HCT116 (cell line): ENCODE measurements around the gene UBE2S.

Source experiments
- CTCF ChIP-seq, 3 experiments: fragments of 200-600 bp in 1 of 3; sonication (generic) in 1 of 3; IDR thresholded peaks in 2 of 3; conservative IDR thresholded peaks in 1 of 3; 2 replicates each; pipeline ENCODE4 v1.5.1; 2012 to 2017; ENCODE audit warnings: low read depth in 2 of 3, low read length in 2 of 3, antibody characterized with exemption in 1 of 3, borderline replicate concordance in 1 of 3, control low read depth in 1 of 3, mild to moderate bottlenecking in 1 of 3, mixed read lengths in 1 of 3, mixed run types in 1 of 3, moderate library complexity in 1 of 3; ENCODE audit not compliant: insufficient read depth in 1 of 3
- FOSL1 ChIP-seq: IDR thresholded peaks from 2 replicates; pipeline ENCODE4 v1.6.1; 2012; ENCODE audit warnings: low read depth
- POLR2A ChIP-seq: IDR thresholded peaks from 2 replicates; pipeline ENCODE4 v1.7.0; 2011; ENCODE audit warnings: borderline replicate concordance; ENCODE audit not compliant: insufficient read depth, insufficient read length; ENCODE audit errors: extremely low read depth
- POLR2AphosphoS5 ChIP-seq: IDR thresholded peaks from 2 replicates; pipeline ENCODE4 v1.6.1; 2011; ENCODE audit warnings: mild to moderate bottlenecking, low read depth, low read length, moderate library complexity
- SP1 ChIP-seq: IDR thresholded peaks from 2 replicates; pipeline ENCODE4 v1.6.1; 2012; ENCODE audit warnings: low read depth
- TF ChIP-seq, protein P1 (sequence below): IDR thresholded peaks from 2 replicates; pipeline ENCODE4 v1.6.1; 2012; ENCODE audit warnings: low read depth

- TF ChIP-seq CTCF (IDR thresholded peaks at IDR 0.05 in 2 of 3, conservative IDR thresholded peaks at IDR 0.05 in 1 of 3; ENCODE audit: borderline replicate concordance in 1 of 3, insufficient read depth in 1 of 3, low read depth in 2 of 3, low read length in 2 of 3) (no peak), POLR2AphosphoS5 (no peak), FOSL1 (no peak), SP1 (no peak), POLR2A (no peak)
- TF ChIP-seq, protein P1, sequence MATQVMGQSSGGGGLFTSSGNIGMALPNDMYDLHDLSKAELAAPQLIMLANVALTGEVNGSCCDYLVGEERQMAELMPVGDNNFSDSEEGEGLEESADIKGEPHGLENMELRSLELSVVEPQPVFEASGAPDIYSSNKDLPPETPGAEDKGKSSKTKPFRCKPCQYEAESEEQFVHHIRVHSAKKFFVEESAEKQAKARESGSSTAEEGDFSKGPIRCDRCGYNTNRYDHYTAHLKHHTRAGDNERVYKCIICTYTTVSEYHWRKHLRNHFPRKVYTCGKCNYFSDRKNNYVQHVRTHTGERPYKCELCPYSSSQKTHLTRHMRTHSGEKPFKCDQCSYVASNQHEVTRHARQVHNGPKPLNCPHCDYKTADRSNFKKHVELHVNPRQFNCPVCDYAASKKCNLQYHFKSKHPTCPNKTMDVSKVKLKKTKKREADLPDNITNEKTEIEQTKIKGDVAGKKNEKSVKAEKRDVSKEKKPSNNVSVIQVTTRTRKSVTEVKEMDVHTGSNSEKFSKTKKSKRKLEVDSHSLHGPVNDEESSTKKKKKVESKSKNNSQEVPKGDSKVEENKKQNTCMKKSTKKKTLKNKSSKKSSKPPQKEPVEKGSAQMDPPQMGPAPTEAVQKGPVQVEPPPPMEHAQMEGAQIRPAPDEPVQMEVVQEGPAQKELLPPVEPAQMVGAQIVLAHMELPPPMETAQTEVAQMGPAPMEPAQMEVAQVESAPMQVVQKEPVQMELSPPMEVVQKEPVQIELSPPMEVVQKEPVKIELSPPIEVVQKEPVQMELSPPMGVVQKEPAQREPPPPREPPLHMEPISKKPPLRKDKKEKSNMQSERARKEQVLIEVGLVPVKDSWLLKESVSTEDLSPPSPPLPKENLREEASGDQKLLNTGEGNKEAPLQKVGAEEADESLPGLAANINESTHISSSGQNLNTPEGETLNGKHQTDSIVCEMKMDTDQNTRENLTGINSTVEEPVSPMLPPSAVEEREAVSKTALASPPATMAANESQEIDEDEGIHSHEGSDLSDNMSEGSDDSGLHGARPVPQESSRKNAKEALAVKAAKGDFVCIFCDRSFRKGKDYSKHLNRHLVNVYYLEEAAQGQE, result no peak
Observed at GRCh38 chr19:55373993-55374757, 33.4 kb downstream of the UBE2S start.
